Colonic mucosa (tissue), 4 donors: ENCODE results near the gene DISP2. TPM values are rescaled to one million over a fixed set of nuclear protein-coding genes. Genes with fewer than 3 reads are reported as not detected.

Experiments used
- DNase-seq: peaks from one replicate; pipeline ENCODE4 v3.0.0-alpha.2; 2020
- H3K27ac ChIP-seq: fragments of 200-600 bp; one replicate; pipeline ENCODE4 v1.8.0; 2021
- H3K27me3 ChIP-seq: fragments of 200-600 bp; one replicate; pipeline ENCODE4 v1.8.0; 2021
- H3K36me3 ChIP-seq: fragments of 200-600 bp; one replicate; pipeline ENCODE4 v1.8.0; 2021
- H3K4me1 ChIP-seq: fragments of 200-600 bp; one replicate; pipeline ENCODE4 v1.8.0; 2021; ENCODE audit warnings: mild to moderate bottlenecking
- H3K4me3 ChIP-seq: fragments of 200-600 bp; one replicate; pipeline ENCODE4 v1.8.0; 2021
- H3K9ac ChIP-seq, 2 donors: one replicate each; pipeline ENCODE4 v1.7.0; 2013; ENCODE audit warnings: control low read depth in 2 of 2, low read depth in 2 of 2, low read length in 2 of 2
- H3K9me3 ChIP-seq: fragments of 200-600 bp; one replicate; pipeline ENCODE4 v1.8.0; 2021
- CTCF ChIP-seq: fragments of 200-600 bp; IDR thresholded peaks from one replicate; pipeline ENCODE4 v1.8.0; 2022; ENCODE audit warnings: antibody characterized with exemption, mild to moderate bottlenecking
- intact Hi-C: fragments of 100-400 bp; cut with DNase I; formaldehyde crosslinking; loops from one replicate; pipeline ENCODE4 v1.14.1; 2022
- total RNA-seq, 2 donors: library from RNA; stranded (reverse); fragmentation: NEBNext Ultra II Directional in 1 of 2; extraction: Animal tissue kit (Norgen Biotek cat#: 25700) in 1 of 2; gene quantifications; one replicate each; pipeline ENCODE4 v1.2.1, GENCODE V29; 2021
- donor health status: healthy.
- donor health status: DM: no; HTN: no; CAD: no.
- donor health status: DM: no; HTN: no; CAD: no.

DISP2 gene
- total RNA-seq, 2 donors from 2014 or later: 12.6 to 16.3 TPM

DNA sequence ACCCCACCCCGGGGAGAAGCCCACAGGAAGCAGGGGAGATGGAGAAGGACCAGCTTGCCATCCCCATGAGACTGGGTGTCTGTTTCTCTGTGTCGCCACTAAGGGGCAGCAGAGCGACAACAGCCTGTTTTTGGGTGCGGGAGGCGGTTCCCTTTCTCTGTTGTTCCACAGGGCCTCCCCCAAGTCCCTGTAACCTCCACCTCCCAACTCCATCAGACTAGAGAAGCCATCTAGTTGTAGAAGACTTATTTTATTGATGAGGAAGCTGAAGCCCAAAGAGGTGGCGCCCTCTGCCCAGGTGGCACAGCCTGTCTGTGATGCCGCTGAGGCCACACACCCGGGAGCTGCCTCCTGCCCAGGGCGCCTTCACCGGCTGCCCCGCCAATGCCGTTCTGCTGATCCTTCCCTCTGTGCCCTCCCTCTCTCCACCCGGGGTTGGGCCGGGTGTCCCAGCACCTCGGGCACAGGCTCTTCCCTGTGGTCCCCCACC lies 13.3 kb upstream of the DISP2 start:
- Histone ChIP-seq H3K9me3 (no peaks in the 10 kb centered on the region), H3K9ac (peak overlapping the region; percentile 56 to 99), H3K36me3 (no peaks in the 10 kb centered on the region), H3K4me3 (no peak overlapping the region), H3K27me3 (no peaks in the 10 kb centered on the region), H3K4me1 (peaks cover 30% of the 10 kb centered on the region), H3K27ac (peak overlapping the region; percentile 98)
- peak; percentile 77 for TF ChIP-seq CTCF
- DNase-seq: peak; percentile 83
- intact Hi-C loops: no loop called here

DNA sequence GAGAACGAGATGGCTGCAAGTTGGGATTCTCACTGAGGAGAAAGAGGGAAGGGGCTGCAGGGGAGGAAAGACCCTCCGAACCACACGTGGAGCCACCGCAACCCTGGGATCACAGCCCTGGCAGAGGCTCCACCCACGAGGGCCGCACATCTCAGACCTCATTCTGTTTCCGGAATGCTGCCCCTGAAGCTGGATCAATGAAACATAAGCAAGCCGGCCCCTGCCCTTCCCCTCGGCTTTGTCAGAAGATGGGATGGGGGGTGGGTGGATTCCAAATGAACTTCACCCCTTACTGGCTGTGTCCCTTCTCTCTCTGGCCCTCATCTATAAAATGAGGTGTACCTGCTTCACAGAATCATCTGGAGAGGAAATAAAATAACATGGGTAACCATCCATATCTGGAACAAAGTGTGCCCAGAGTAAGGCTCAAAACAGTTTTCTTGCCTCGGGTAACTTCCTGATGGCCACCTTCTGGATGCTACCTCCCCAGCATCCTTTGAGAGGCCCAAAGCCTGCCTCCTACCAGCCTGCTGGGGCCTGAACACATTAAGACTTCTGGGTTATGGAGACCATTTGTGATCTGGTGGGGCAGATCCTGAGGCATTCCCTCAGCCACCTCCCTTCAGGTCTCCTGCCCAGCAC lies 12.7 kb upstream of the DISP2 start:
- Histone ChIP-seq H3K27me3 (no peaks in the 10 kb centered on the region), H3K4me1 (peaks cover 27% of the 10 kb centered on the region), H3K9me3 (no peaks in the 10 kb centered on the region), H3K9ac (peak overlapping the region; percentile 56 to 99), H3K4me3 (no peak overlapping the region), H3K36me3 (no peaks in the 10 kb centered on the region), H3K27ac (peak overlapping the region; percentile 98)
- TF ChIP-seq CTCF: no peak
- intact Hi-C loops: no loop called here
- DNase-seq: no peak

- Histone ChIP-seq H3K9me3 (no peaks in the 10 kb centered on the region), H3K36me3 (no peaks in the 10 kb centered on the region), H3K4me1 (peaks cover 25% of the 10 kb centered on the region), H3K27me3 (no peaks in the 10 kb centered on the region), H3K9ac (peak overlapping the region; percentile 56 to 99), H3K4me3 (no peak overlapping the region), H3K27ac (peak overlapping the region; percentile 98)
- intact Hi-C loops: no loop called here
- TF ChIP-seq CTCF: no peak
- DNase-seq: peak; percentile 91
Observed at GRCh38 chr15:40345867-40346578, 12.0 kb upstream of the DISP2 start.

DNA sequence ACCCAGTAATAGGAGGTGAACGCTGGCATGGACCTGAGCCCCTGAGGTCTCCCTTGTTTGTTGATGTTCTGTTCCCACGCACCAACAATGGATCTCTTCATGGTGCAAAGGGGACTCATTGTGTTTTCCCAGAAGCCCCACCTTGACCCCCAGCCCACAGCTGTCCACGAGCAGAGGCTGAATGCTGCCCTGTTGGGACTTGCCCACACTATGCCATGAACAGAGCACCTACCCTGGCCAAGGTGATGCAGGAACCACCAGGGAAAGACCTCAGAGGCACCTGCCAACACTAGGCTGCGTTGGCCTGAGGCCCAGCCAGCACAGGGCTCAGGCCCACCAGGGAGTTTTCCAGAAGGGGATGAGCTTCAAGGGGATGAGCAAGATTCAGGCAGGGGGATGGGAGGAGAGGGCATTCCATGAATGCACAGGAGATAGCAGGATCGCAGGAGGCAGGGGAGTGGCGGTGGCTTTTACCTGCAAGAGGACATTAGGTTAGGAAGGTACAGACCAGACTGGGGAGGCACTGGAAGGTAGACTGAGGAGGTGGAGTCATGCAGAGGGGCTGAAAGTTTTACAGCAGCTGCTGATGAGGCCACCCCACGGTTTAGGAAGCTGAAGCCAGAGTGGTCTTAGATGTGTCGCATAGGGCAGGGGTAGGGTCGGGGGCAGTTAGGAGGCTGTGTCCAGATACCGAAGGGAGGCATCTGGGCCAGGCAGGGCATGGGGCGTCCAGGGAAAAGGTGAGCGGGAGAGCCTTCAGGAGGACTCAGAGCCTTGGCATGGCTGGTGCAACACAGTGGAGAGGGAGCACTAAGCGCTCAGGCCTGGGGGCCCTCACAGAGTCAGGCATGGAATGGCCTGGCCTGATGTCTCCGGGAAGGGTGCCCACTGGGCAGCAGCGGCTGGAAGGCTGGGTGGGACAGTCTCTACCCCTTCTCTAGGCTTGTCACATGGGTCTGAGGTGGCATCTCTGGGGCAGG lies 11.2 kb upstream of the DISP2 start:
- Histone ChIP-seq H3K4me3 (no peak overlapping the region), H3K9me3 (no peaks in the 10 kb centered on the region), H3K4me1 (peaks cover 25% of the 10 kb centered on the region), H3K9ac (peak overlapping the region; percentile 61 to 99), H3K27ac (peak overlapping the region; percentile 98), H3K27me3 (no peaks in the 10 kb centered on the region), H3K36me3 (no peaks in the 10 kb centered on the region)
- intact Hi-C loops: no loop called here
- DNase-seq: no peak
- no peak for TF ChIP-seq CTCF
